SK-N-SH (cell line): Measurements from ENCODE around the gene CSTF3. TPM values are rescaled to one million over a fixed set of nuclear protein-coding genes. Genes with fewer than 3 reads are reported as not detected.
A peak's percentile ranks its signal among the peaks of the same experiment; 100 is the strongest.

Source experiments
- CTCF ChIA-PET: fragments of 300-600, 350-600 bp; formaldehyde crosslinking; extraction: SDS; loops from one replicate; lab custom pipeline; 2021; lab: Yijun Ruan, JAX
- POLR2A ChIA-PET: fragments of 350-600 bp; sonication (Branson Sonifier 250); formaldehyde crosslinking; extraction: SDS; loops from one replicate; lab custom pipeline; 2020; ENCODE audit warnings: antibody characterized with exemption, inconsistent platforms; lab: Yijun Ruan, JAX
- DNase-seq: peaks from one replicate; pipeline ENCODE4 v3.0.0; 2012
- H2AFZ ChIP-seq: fragments of 200-600 bp; sonication (generic); 2 replicates; pipeline ENCODE4 v1.8.1; 2016; ENCODE audit warnings: antibody characterized with exemption, mild to moderate bottlenecking, low read depth
- H3F3A ChIP-seq: fragments of 200-600 bp; sonication (generic); replicated peaks from 2 replicates; pipeline ENCODE3; 2016; ENCODE audit warnings: antibody characterized with exemption, mild to moderate bottlenecking; ENCODE audit not compliant: insufficient read depth
- H3K27ac ChIP-seq, 2 experiments: fragments of 200-500 bp in 1 of 2; fragments of 200-600 bp in 1 of 2; sonication (Bioruptor generic) in 1 of 2; sonication (generic), shearing (Covaris generic) in 1 of 2; 2 replicates each; pipeline versions ENCODE4 v1.5.1 to v1.6.1; 2014 to 2016; ENCODE audit warnings: low read depth in 2 of 2, inconsistent platforms in 1 of 2, low read length in 1 of 2, mild to moderate bottlenecking in 1 of 2, mixed read lengths in 1 of 2
- H3K27me3 ChIP-seq: fragments of 200-600 bp; sonication (generic), shearing (Covaris generic); 2 replicates; pipeline ENCODE4 v1.6.1; 2016; ENCODE audit warnings: mixed run types; ENCODE audit not compliant: insufficient read depth
- H3K36me3 ChIP-seq, 2 experiments: fragments of 200-500 bp in 1 of 2; fragments of 200-600 bp in 1 of 2; sonication (Bioruptor generic) in 1 of 2; sonication (generic) in 1 of 2; replicated peaks in 1 of 2; 2 replicates each; pipeline versions ENCODE3 to v1.5.1; 2014 to 2016; ENCODE audit warnings: low read length in 1 of 2, mild to moderate bottlenecking in 1 of 2; ENCODE audit not compliant: insufficient read depth in 2 of 2, control insufficient read depth in 1 of 2
- H3K4me1 ChIP-seq, 2 experiments: fragments of 200-500 bp in 1 of 2; fragments of 200-600 bp in 1 of 2; sonication (Bioruptor generic) in 1 of 2; sonication (generic), shearing (Covaris generic) in 1 of 2; 2 replicates each; pipeline versions ENCODE4 v1.5.1 to v1.6.1; 2014 to 2016; ENCODE audit warnings: low read depth in 1 of 2, low read length in 1 of 2, mixed run types in 1 of 2; ENCODE audit not compliant: insufficient read depth in 2 of 2, control insufficient read depth in 1 of 2
- H3K4me2 ChIP-seq: fragments of 200-600 bp; sonication (generic), shearing (Covaris generic); 2 replicates; pipeline ENCODE4 v1.6.1; 2017; ENCODE audit warnings: mixed run types
- H3K4me3 ChIP-seq, 2 experiments: fragments of 200-500 bp in 1 of 2; fragments of 200-600 bp in 1 of 2; sonication (Bioruptor generic) in 1 of 2; sonication (generic), shearing (Covaris generic) in 1 of 2; 2 replicates each; pipeline versions ENCODE4 v1.5.1 to v1.8.1; 2014 to 2016; ENCODE audit warnings: low read depth in 2 of 2, inconsistent platforms in 1 of 2, low read length in 1 of 2, mild to moderate bottlenecking in 1 of 2, mixed read lengths in 1 of 2, moderate library complexity in 1 of 2
- H3K79me2 ChIP-seq: fragments of 200-600 bp; sonication (generic); 2 replicates; pipeline ENCODE4 v1.8.1; 2017; ENCODE audit warnings: mild to moderate bottlenecking; ENCODE audit not compliant: insufficient read depth
- H3K9ac ChIP-seq: fragments of 200-600 bp; sonication (generic); 2 replicates; pipeline ENCODE4 v1.6.1; 2017; ENCODE audit warnings: mixed run types
- H3K9me2 ChIP-seq: fragments of 200-600 bp; sonication (generic); 2 replicates; pipeline ENCODE4 v1.6.1; 2017; ENCODE audit warnings: mixed run types
- H3K9me3 ChIP-seq: fragments of 200-600 bp; sonication (generic); 2 replicates; pipeline ENCODE4 v1.6.1; 2017; ENCODE audit warnings: mixed run types, mild to moderate bottlenecking, moderate library complexity
- H4K20me1 ChIP-seq: fragments of 200-600 bp; sonication (generic); 2 replicates; pipeline ENCODE4 v1.6.1; 2017; ENCODE audit warnings: mild to moderate bottlenecking, mixed run types; ENCODE audit not compliant: insufficient read depth
- ELF1 ChIP-seq: IDR thresholded peaks from 2 replicates; pipeline ENCODE4 v1.4.0; 2012
- FOXJ3 ChIP-seq: sonication (generic); formaldehyde crosslinking; IDR thresholded peaks from 2 replicates; pipeline ENCODE4 v1.5.1; 2020; ENCODE audit warnings: mild to moderate bottlenecking, missing genetic modification reagents
- FOXM1 ChIP-seq: IDR thresholded peaks from 2 replicates; pipeline ENCODE4 v1.4.0; 2012; ENCODE audit warnings: low read depth, mild to moderate bottlenecking
- GATA2 ChIP-seq: sonication (generic); formaldehyde crosslinking; IDR thresholded peaks from 2 replicates; pipeline ENCODE4 v1.5.0; 2020; ENCODE audit warnings: mild to moderate bottlenecking, missing genetic modification reagents
- JUND ChIP-seq: IDR thresholded peaks from 2 replicates; pipeline ENCODE4 v1.4.0; 2012
- MAX ChIP-seq: IDR thresholded peaks from 2 replicates; pipeline ENCODE4 v1.4.0; 2012; ENCODE audit warnings: low read depth
- MEF2A ChIP-seq: IDR thresholded peaks from 2 replicates; pipeline ENCODE4 v1.4.0; 2012; ENCODE audit warnings: low read depth, borderline replicate concordance
- MXI1 ChIP-seq: IDR thresholded peaks from 2 replicates; pipeline ENCODE4 v1.6.1; 2012; ENCODE audit warnings: mild to moderate bottlenecking, low read depth, low read length, improper control_type of control experiment
- NRF1 ChIP-seq: IDR thresholded peaks from 2 replicates; pipeline ENCODE4 v1.6.1; 2012; ENCODE audit warnings: low read depth, mild to moderate bottlenecking, low read length
- REST ChIP-seq: IDR thresholded peaks from 2 replicates; pipeline ENCODE4 v1.6.1; 2012; ENCODE audit warnings: mild to moderate bottlenecking, low read depth, low read length, moderate library complexity
- SIN3A ChIP-seq: IDR thresholded peaks from 2 replicates; pipeline ENCODE4 v1.6.1; 2012; ENCODE audit warnings: low read depth, mild to moderate bottlenecking, low read length, moderate library complexity, borderline replicate concordance
- TCF12 ChIP-seq: IDR thresholded peaks from 2 replicates; pipeline ENCODE4 v1.4.0; 2012
- TEAD4 ChIP-seq: IDR thresholded peaks from 2 replicates; pipeline ENCODE4 v1.4.0; 2012; ENCODE audit warnings: mild to moderate bottlenecking, borderline replicate concordance; ENCODE audit not compliant: insufficient read depth
- USF2 ChIP-seq: fragments of 150-350 bp; IDR thresholded peaks from 2 replicates; pipeline ENCODE4 v1.6.1; 2017; ENCODE audit warnings: antibody characterized with exemption, low read length, low read depth, borderline replicate concordance
- WGBS: methylation state at CpG from one replicate; pipeline ENCODE4 v1.1.6; 2017; ENCODE audit warnings: low lambda C conversion rate; 5-methylcytosine and 5-hydroxymethylcytosine counted together
- polyA plus RNA-seq, 3 experiments: library from polyadenylated mRNA; depleted of rRNA; stranded (reverse); fragments of >200 nt; gene quantifications; 2 replicates each; pipeline ENCODE4 v1.2.3, GENCODE V29; 2012
- TF ChIP-seq, protein P1 (sequence below): fragments of 150-350 bp; IDR thresholded peaks from 2 replicates; pipeline ENCODE4 v1.6.1; 2016; ENCODE audit warnings: mild to moderate bottlenecking, low read depth, low read length
- TF ChIP-seq, protein P2 (sequence below): IDR thresholded peaks from 2 replicates; pipeline ENCODE4 v1.4.0; 2012; ENCODE audit warnings: low read depth, borderline replicate concordance

Gene CSTF3
- polyA plus RNA-seq, 1 of the 3 experiments (the other 2 are of a cell fraction): 26.3 TPM

GRCh38 chr11:33182246-33182878 is 21.1 kb upstream of the CSTF3 start:
- Histone ChIP-seq H3K4me1 (peaks cover 0 to 6% of the 10 kb centered on the region in 2 experiments; a peak in 2 of 4 replicates), H3K4me3 (no peak overlapping the region), H3K27me3 (no peaks in the 10 kb centered on the region), H3K79me2 (no peaks in the 10 kb centered on the region), H3K9ac (no peak overlapping the region), H4K20me1 (no peaks in the 10 kb centered on the region), H3K27ac (no peak overlapping the region), H3K36me3 (no peaks in the 10 kb centered on the region), H3K4me2 (no peak overlapping the region), H3F3A (peaks cover 5% of the 10 kb centered on the region), H3K9me2 (no peaks in the 10 kb centered on the region), H2AFZ (no peak overlapping the region), H3K9me3 (no peaks in the 10 kb centered on the region)
- TF ChIP-seq, protein P1, sequence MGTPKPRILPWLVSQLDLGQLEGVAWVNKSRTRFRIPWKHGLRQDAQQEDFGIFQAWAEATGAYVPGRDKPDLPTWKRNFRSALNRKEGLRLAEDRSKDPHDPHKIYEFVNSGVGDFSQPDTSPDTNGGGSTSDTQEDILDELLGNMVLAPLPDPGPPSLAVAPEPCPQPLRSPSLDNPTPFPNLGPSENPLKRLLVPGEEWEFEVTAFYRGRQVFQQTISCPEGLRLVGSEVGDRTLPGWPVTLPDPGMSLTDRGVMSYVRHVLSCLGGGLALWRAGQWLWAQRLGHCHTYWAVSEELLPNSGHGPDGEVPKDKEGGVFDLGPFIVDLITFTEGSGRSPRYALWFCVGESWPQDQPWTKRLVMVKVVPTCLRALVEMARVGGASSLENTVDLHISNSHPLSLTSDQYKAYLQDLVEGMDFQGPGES: no peak
- no peak for TF ChIP-seq FOXJ3
- no peak for TF ChIP-seq REST
- no peak for TF ChIP-seq MEF2A
- no peak for TF ChIP-seq USF2
- no peak for TF ChIP-seq MXI1
- no peak for TF ChIP-seq NRF1
- TF ChIP-seq JUND: no peak
- no peak for TF ChIP-seq TEAD4
- DNase-seq: peak; percentile 23
- ChIA-PET POLR2A (interaction anchor here (0.6 kb wide), 1 partner anchor 159 kb away, joined by 3 read pairs; no protein-coding TSS in a partner anchor), CTCF (no interaction called here)
- WGBS: 43% methylated on average over 3 of the region's 3 CpGs

DNA sequence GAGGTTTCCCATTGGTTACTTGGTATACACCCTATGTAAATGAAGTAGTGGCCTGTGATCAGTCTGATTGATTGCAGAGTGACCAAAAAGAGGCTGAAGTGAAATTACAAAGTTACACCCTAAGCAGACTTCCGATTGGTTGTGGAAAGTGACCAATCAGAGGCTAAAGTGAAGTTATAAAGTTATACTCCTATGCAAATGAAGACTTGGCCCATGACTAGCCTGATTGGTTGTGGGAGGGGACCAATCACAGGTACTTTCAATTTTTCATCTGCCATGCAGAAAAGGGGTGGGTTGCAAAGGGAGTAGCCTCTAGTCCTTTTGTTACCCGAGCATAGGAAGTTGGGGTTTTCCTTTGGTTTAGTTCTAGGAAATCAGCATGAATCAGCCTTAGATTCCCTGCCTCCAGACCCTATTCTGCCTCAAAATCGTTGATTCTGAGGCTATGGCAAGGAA is 18.1 kb upstream of the CSTF3 start:
- Histone ChIP-seq H3K4me2 (no peak overlapping the region), H3K27me3 (no peaks in the 10 kb centered on the region), H2AFZ (no peak overlapping the region)
- TF ChIP-seq SIN3A (no peak), TCF12 (no peak), ELF1 (no peak), MAX (no peak), GATA2 (CRISPR knock-in tag) (no peak), FOXM1 (no peak), TEAD4 (no peak)
- TF ChIP-seq, protein P1: no peak
- TF ChIP-seq, protein P2, sequence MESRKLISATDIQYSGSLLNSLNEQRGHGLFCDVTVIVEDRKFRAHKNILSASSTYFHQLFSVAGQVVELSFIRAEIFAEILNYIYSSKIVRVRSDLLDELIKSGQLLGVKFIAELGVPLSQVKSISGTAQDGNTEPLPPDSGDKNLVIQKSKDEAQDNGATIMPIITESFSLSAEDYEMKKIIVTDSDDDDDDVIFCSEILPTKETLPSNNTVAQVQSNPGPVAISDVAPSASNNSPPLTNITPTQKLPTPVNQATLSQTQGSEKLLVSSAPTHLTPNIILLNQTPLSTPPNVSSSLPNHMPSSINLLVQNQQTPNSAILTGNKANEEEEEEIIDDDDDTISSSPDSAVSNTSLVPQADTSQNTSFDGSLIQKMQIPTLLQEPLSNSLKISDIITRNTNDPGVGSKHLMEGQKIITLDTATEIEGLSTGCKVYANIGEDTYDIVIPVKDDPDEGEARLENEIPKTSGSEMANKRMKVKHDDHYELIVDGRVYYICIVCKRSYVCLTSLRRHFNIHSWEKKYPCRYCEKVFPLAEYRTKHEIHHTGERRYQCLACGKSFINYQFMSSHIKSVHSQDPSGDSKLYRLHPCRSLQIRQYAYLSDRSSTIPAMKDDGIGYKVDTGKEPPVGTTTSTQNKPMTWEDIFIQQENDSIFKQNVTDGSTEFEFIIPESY: no peak
- TF ChIP-seq, all 33 proteins: peak for 0
- H3K9ac ChIP-seq: no peak overlapping the region
- no peaks in the 10 kb centered on the region for H3K9me2 ChIP-seq
- H4K20me1 ChIP-seq: no peaks in the 10 kb centered on the region
- ChIA-PET CTCF (no interaction called here), POLR2A (no interaction called here)
- no peaks in the 10 kb centered on the region for H3K9me3 ChIP-seq
- WGBS: 63% methylated on average over 3 of the region's 3 CpGs
- no peaks in the 10 kb centered on the region for H3K79me2 ChIP-seq
- no peak overlapping the region for H3K4me3 ChIP-seq
- H3K27ac ChIP-seq: peak overlapping the region in 1 of 2 experiments; percentile 63; a peak in 2 of 4 replicates
- H3F3A ChIP-seq: peaks cover 5% of the 10 kb centered on the region
- peaks cover 0 to 6% of the 10 kb centered on the region in 2 experiments; a peak in 2 of 4 replicates for H3K4me1 ChIP-seq
- DNase-seq: no peak
- no peaks in the 10 kb centered on the region for H3K36me3 ChIP-seq
